GM18867 (cell line): ENCODE data around the gene COL4A3.
"Not testable (repeated sequence)": the region's sequence is repeated elsewhere in the genome, so short reads cannot be mapped to it uniquely, and the experiment has no call there.

Experiments used
- ATAC-seq: cut with Tn5 transposase; IDR thresholded peaks from one replicate; pipeline ENCODE4 v1.9.1; 2021; ENCODE audit warnings: mild to moderate bottlenecking, moderate library complexity; ENCODE audit not compliant: unreplicated experiment

COL4A3 gene

GRCh38 chr2:227154986-227155774 lies 9.2 kb upstream of the COL4A3 start:
- no peak for ATAC-seq

DNA sequence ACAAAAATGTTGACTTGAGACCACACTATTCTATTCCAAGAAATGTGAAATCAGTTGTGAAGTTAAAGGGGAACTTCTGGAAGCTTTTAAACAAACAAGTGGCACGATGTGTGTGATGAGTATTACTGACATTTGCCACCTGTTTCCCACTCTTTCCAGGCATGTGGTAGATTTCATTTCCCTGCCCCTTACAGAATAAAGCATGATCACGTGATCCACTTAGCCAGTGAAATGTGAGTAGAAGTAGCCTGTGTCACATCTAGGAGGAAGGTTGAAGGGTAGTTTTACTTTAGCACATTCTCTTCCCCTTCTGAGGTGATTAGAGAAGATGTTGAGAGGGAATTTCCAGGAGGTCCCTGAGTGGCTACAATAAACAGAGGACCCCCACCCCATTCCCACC lies 4.3 kb upstream of the COL4A3 start:
- no peak for ATAC-seq

- no peak for ATAC-seq
Measured at GRCh38 chr2:227161947-227162346, 2.5 kb upstream of the COL4A3 start.

DNA sequence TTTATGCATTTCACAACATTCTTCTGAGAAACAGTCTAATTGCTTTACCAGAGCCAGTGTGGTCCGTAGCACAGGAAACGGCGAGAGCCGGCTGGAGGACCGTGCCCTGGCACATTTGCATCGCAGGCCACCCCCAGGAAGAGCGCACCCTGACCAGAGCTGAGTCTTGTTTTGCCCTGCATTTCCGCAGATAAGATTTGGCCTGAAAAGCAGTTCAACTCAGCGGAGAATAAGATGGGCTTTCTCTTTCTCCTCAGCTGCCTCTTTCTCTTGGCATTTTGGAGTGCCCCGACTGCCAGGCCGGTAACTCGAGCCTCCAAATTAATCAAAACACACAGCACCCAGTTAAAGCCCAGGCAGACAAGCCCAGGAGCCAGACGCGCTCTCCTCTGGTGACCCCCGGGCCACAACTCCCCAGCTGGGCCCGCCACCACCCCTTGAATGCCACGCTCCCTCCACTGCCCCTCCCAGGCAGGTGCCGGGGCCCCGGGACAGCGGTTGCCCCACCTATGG lies 883 bp upstream of the COL4A3 start:
- ATAC-seq: peak; percentile 74

DNA sequence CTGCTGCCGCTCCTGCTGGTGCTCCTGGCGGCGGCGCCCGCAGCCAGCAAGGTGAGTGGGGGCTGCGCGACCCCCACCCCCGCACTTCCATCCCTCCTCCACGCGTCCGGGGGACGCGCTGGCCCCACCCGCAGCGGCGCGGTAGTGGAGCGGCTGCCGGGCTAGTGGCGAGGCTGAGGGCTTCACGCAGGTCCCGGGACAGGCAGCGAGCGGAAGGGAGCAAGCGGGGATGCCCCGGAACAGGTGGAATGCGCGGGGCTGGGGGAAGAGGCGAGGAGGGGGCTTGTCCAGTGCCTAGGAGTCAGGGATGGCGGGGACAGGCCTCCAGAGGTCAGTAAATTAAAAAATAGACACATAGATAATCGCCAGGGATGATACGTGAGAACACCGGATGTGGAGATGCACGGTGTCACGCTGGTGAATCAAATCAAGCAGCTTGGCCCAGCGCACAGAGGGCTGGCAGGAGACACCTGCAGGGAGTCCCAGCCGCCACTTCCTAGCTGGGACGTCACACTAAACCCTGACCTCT lies 403 bp downstream of the COL4A3 start:
- peak; percentile 71 for ATAC-seq

- not testable (repeated sequence) for ATAC-seq
Measured at GRCh38 chr2:227171779-227172178, 7.4 kb downstream of the COL4A3 start.

- ATAC-seq: no peak
Measured at GRCh38 chr2:227177592-227178336, 13.3 kb downstream of the COL4A3 start.

DNA sequence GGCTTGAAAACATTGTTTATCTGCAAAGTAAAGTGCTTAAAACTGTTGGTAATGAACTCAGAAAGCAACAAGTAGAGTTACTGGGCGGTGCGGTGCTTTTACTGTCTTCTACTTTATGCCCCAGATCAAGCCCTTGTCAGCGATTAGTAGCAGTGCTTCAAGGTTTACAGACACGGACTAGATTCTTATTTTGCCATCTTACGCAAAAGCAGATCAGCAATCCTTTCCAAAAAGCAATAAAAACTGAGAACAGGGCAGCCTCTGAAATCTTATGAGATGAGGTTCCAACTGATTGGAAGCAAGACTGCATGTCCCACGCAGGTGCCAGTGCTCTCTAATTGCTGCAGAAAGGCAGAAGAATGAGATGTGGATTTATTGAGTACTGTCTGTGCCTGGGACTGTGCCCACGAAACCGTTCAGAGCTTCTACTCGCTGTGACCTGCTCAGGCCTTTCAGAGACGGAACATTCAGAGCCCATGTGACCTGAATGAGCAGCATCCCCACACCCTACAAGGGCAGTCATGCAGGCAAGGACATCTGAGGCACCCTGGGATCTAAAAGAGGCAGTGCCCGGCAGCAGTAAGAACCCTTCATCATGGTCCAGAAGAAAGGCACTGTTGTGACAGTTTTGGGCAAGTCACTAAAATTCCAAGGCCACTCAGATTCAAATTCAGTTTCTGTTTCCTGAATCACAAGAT lies 15.7 kb downstream of the COL4A3 start:
- no peak for ATAC-seq

GRCh38 chr2:227180770-227181169 lies 16.3 kb downstream of the COL4A3 start:
- ATAC-seq: no peak

- no peak for ATAC-seq
Measured at GRCh38 chr2:227182765-227183164, 18.3 kb downstream of the COL4A3 start.

GRCh38 chr2:227183657-227184367 lies 19.4 kb downstream of the COL4A3 start:
- no peak for ATAC-seq

- no peak for ATAC-seq
Measured at GRCh38 chr2:227185615-227186232, 21.3 kb downstream of the COL4A3 start.

- ATAC-seq: no peak
Measured at GRCh38 chr2:227186751-227187150, 22.3 kb downstream of the COL4A3 start.

DNA sequence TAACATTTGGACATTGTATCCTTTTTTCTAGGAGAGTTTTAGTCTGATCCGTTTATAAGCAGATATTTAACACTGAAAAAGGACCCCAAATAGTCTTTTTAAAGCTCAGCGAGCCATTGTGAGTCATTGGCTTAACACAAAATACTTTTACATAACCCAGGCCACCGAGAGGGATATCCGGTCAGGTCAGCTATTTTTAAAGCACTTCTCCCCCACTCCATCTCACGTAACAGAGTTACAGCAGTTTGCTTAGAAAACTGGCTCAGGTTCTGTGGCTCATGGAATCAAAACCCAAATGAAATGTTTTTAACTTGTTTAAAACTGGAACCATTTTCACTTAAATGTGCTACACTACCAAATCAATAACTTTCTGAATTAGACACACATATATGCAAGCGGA lies 23.9 kb downstream of the COL4A3 start:
- no peak for ATAC-seq

- no peak for ATAC-seq
Measured at GRCh38 chr2:227191367-227191766, 26.9 kb downstream of the COL4A3 start.

DNA sequence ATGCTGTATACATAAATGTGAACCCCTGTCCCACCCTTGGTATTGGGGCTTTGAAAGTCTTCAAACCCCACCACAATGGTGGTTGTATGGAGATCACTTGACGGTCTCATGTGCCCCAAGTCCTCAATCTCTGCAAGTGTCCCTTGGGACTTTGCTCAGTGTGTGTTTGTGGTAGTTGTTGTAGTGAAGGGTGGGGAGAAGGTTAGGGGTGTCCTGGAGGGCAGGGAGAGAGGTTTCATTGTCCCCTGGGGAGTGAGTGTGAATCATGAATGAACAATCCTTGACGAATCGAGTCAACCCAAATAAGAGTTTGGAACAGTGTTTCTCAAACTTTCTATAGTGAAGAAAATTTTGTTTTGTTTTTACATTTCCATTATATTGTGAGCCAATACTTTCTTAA lies 28.1 kb downstream of the COL4A3 start:
- ATAC-seq: no peak

- no peak for ATAC-seq
Measured at GRCh38 chr2:227194219-227194618, 29.8 kb downstream of the COL4A3 start.

- ATAC-seq: no peak
Measured at GRCh38 chr2:227198866-227199265, 34.4 kb downstream of the COL4A3 start.

GRCh38 chr2:227201771-227202170 lies 37.3 kb downstream of the COL4A3 start:
- ATAC-seq: no peak

DNA sequence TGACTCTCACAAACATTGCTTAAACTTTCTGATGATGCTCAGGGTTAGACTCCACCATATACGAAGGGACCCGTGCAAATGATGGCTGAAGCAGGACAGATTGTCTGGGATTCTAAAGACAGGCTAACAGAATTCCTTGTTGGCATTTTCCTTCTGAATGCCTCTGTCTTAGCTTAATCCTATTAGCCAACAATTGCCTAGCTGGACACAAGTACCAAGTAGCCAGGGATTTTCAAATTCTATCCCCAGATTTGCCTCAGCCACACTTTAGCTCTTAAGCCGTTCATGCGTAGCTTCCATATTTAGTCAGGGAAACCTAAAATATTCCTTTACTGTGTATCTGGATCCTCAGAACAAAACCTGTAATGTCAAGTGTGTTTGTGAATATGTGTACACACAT lies 40.0 kb downstream of the COL4A3 start:
- ATAC-seq: no peak
